HepG2 (cell line): ENCODE measurements around the gene KRTAP5-10. TPM values are rescaled to one million over a fixed set of nuclear protein-coding genes. Genes with fewer than 3 reads are reported as not detected.

ENCODE experiments used
- ELF3 ChIP-seq: IDR thresholded peaks from 2 replicates; pipeline ENCODE4 v1.6.1; 2016; ENCODE audit warnings: missing genetic modification reagents, missing compliant biosample characterization
- ETV5 ChIP-seq: IDR thresholded peaks from 2 replicates; pipeline ENCODE4 v1.6.1; 2018; ENCODE audit warnings: missing biosample characterization, missing genetic modification reagents, inconsistent platforms, borderline replicate concordance
- HOXA3 ChIP-seq: sonication (generic); formaldehyde crosslinking; IDR thresholded peaks from 2 replicates; pipeline ENCODE4 v1.5.0; 2020; ENCODE audit warnings: missing genetic modification reagents
- HOXA5 ChIP-seq: sonication (generic); formaldehyde crosslinking; IDR thresholded peaks from 2 replicates; pipeline ENCODE4 v1.4.0; 2020; ENCODE audit warnings: missing genetic modification reagents
- JUNB ChIP-seq: sonication (generic); formaldehyde crosslinking; IDR thresholded peaks from 2 replicates; pipeline ENCODE4 v1.8.0; 2022; ENCODE audit warnings: missing genetic modification reagents, mild to moderate bottlenecking, borderline replicate concordance
- MZF1 ChIP-seq: sonication (generic); formaldehyde crosslinking; IDR thresholded peaks from 2 replicates; pipeline ENCODE4 v1.8.1; 2023; ENCODE audit warnings: mild to moderate bottlenecking, missing genetic modification reagents, borderline replicate concordance
- ZNF546 ChIP-seq: sonication (generic); formaldehyde crosslinking; conservative IDR thresholded peaks from 2 replicates; pipeline ENCODE4 v1.8.1; 2023; ENCODE audit warnings: mild to moderate bottlenecking, missing genetic modification reagents
- ZNF737 ChIP-seq: sonication (generic); formaldehyde crosslinking; IDR thresholded peaks from 2 replicates; pipeline ENCODE4 v1.5.0; 2020; ENCODE audit warnings: missing genetic modification reagents, mild to moderate bottlenecking, borderline replicate concordance
- ZNF782 ChIP-seq: sonication (generic); formaldehyde crosslinking; IDR thresholded peaks from 2 replicates; pipeline ENCODE4 v1.4.0; 2020; ENCODE audit warnings: missing genetic modification reagents, mild to moderate bottlenecking, borderline replicate concordance
- polyA plus RNA-seq, 8 experiments: library from polyadenylated mRNA; depleted of rRNA in 3 of 8; stranded (reverse) in 7 of 8; unstranded in 1 of 8; fragments of >200 nt; fragmentation: Illumina TruSeq in 4 of 8; extraction: Trizol in 4 of 8; gene quantifications; 2 replicates each; pipeline versions ENCODE4 v1.2.1 to v1.2.3, GENCODE V29; 2011 to 2016; ENCODE audit warnings: low read depth in 4 of 8, missing spikeins in 1 of 8, mixed read lengths in 1 of 8; ENCODE audit not compliant: insufficient read depth in 1 of 8
- total RNA-seq, 5 experiments: library from RNA; depleted of rRNA; stranded (reverse); fragments of >200 nt; fragmentation: Illumina TruSeq; extraction: Trizol; gene quantifications; 2 replicates each; pipeline ENCODE4 v1.2.3, GENCODE V29; 2016; ENCODE audit warnings: low read depth in 1 of 5
- TF ChIP-seq, protein P1 (sequence below): sonication (generic); formaldehyde crosslinking; IDR thresholded peaks from 2 replicates; pipeline ENCODE4 v1.8.0; 2022; ENCODE audit warnings: mild to moderate bottlenecking, missing genetic modification reagents, moderate library complexity
- TF ChIP-seq, protein P2 (sequence below), 2 experiments: sonication (generic) in 1 of 2; formaldehyde crosslinking in 1 of 2; IDR thresholded peaks; 2 replicates each; pipeline versions ENCODE4 v1.6.1 to v1.9.0; 2014 to 2022; ENCODE audit warnings: antibody characterized with exemption in 1 of 2, borderline replicate concordance in 1 of 2, inconsistent platforms in 1 of 2, low read depth in 1 of 2, missing genetic modification reagents in 1 of 2
- TF ChIP-seq, protein P3 (sequence below): sonication (generic); formaldehyde crosslinking; IDR thresholded peaks from 2 replicates; pipeline ENCODE4 v1.5.0; 2020; ENCODE audit warnings: missing genetic modification reagents
- TF ChIP-seq, protein P4 (sequence below): sonication (generic); formaldehyde crosslinking; IDR thresholded peaks from 2 replicates; pipeline ENCODE4 v1.4.0; 2020; ENCODE audit warnings: missing genetic modification reagents, borderline replicate concordance
- TF ChIP-seq, protein P5 (sequence below): sonication (generic); formaldehyde crosslinking; IDR thresholded peaks from 2 replicates; pipeline ENCODE4 v1.8.1; 2023; ENCODE audit warnings: mild to moderate bottlenecking, missing genetic modification reagents

KRTAP5-10 gene
- total and polyA plus RNA-seq, 2 of the 13 experiments (the other 11 are each of a cell fraction or from before 2014, with no cell fraction given): not detected

DNA sequence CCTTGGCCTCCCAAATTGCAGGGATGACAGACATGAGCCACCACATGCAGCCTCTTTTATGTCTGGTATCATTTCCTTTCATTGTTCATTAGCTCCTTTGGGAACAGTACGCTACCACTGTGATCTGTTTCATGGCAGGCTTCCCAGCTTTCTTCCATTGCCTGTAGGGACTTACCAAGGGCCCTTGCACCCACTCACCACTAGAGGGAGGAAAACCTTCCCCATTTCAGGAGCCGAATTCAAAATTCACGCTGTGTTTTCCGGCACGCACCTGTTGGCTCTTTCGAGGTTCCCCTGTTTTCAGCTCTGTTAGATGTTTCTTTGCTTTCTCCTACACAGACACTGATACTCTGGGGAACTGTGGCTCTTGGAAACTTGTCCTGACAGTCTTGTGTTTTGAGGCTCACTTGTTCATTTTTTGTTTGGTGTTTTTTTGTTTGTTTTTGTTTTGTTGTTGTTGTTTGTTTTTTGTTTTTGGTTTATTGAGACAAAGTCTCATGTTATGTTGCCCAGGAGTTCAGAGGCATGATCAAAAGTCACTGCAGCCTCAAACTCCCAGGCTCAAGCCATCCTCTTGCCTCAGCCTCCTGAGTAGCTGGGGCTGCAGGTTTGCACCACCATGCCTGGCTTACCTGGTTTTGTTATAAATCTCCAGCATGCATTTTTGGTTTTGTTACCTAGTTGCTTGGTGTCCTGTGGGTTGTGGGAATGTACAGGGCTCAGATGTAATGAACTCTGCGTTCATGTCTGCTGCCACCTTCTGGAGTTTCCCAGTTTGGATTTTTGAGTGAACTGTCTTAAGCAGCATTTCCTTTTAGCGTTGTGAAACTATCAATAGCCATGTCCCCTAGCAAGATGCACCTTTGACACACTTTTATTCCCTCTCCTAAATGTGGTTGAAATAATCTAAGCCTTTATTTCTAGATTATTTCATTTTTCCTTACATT lies 15.0 kb downstream of the KRTAP5-10 start (continued):
- TF ChIP-seq, protein P1, sequence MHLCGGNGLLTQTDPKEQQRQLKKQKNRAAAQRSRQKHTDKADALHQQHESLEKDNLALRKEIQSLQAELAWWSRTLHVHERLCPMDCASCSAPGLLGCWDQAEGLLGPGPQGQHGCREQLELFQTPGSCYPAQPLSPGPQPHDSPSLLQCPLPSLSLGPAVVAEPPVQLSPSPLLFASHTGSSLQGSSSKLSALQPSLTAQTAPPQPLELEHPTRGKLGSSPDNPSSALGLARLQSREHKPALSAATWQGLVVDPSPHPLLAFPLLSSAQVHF (CRISPR knock-in tag): no peak
- TF ChIP-seq, protein P2, sequence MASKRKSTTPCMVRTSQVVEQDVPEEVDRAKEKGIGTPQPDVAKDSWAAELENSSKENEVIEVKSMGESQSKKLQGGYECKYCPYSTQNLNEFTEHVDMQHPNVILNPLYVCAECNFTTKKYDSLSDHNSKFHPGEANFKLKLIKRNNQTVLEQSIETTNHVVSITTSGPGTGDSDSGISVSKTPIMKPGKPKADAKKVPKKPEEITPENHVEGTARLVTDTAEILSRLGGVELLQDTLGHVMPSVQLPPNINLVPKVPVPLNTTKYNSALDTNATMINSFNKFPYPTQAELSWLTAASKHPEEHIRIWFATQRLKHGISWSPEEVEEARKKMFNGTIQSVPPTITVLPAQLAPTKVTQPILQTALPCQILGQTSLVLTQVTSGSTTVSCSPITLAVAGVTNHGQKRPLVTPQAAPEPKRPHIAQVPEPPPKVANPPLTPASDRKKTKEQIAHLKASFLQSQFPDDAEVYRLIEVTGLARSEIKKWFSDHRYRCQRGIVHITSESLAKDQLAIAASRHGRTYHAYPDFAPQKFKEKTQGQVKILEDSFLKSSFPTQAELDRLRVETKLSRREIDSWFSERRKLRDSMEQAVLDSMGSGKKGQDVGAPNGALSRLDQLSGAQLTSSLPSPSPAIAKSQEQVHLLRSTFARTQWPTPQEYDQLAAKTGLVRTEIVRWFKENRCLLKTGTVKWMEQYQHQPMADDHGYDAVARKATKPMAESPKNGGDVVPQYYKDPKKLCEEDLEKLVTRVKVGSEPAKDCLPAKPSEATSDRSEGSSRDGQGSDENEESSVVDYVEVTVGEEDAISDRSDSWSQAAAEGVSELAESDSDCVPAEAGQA (IDR thresholded peaks at IDR 0.05; ENCODE audit: low read depth): no peak
- TF ChIP-seq, protein P2 (CRISPR knock-in tag; IDR thresholded peaks at IDR 0.05; ENCODE audit: borderline replicate concordance): no peak
- TF ChIP-seq HOXA3: peak; percentile 25; the same call in 1 of the 2 replicates
- TF ChIP-seq ZNF737: no peak
- TF ChIP-seq ZNF782 (CRISPR knock-in tag): no peak
- TF ChIP-seq, protein P3, sequence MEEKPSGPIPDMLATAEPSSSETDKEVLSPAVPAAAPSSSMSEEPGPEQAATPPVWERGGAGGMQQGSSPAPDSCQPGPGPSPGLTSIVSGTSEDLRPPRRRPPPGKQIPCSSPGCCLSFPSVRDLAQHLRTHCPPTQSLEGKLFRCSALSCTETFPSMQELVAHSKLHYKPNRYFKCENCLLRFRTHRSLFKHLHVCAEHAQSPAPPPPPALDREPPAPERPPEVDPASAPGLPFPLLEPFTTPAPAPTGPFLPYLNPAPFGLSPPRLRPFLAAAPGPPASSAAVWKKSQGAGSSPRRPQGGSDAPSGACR (CRISPR knock-in tag): no peak
- TF ChIP-seq ZNF546 (CRISPR knock-in tag): no peak
- TF ChIP-seq ELF3: peak; percentile 42; the same call in 1 of the 2 replicates
- no peak for TF ChIP-seq MZF1 (CRISPR knock-in tag)
- TF ChIP-seq ETV5: peak; percentile 39; the same call in 1 of the 2 replicates
- TF ChIP-seq, protein P4, sequence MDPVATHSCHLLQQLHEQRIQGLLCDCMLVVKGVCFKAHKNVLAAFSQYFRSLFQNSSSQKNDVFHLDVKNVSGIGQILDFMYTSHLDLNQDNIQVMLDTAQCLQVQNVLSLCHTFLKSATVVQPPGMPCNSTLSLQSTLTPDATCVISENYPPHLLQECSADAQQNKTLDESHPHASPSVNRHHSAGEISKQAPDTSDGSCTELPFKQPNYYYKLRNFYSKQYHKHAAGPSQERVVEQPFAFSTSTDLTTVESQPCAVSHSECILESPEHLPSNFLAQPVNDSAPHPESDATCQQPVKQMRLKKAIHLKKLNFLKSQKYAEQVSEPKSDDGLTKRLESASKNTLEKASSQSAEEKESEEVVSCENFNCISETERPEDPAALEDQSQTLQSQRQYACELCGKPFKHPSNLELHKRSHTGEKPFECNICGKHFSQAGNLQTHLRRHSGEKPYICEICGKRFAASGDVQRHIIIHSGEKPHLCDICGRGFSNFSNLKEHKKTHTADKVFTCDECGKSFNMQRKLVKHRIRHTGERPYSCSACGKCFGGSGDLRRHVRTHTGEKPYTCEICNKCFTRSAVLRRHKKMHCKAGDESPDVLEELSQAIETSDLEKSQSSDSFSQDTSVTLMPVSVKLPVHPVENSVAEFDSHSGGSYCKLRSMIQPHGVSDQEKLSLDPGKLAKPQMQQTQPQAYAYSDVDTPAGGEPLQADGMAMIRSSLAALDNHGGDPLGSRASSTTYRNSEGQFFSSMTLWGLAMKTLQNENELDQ (CRISPR knock-in tag): no peak
- TF ChIP-seq, protein P5, sequence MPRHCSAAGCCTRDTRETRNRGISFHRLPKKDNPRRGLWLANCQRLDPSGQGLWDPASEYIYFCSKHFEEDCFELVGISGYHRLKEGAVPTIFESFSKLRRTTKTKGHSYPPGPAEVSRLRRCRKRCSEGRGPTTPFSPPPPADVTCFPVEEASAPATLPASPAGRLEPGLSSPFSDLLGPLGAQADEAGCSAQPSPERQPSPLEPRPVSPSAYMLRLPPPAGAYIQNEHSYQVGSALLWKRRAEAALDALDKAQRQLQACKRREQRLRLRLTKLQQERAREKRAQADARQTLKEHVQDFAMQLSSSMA: no peak
- no peak for TF ChIP-seq HOXA5 (CRISPR knock-in tag)
- no peak for TF ChIP-seq JUNB
